Measurements from ENCODE around the gene RNF133. TPM values are rescaled to one million over a fixed set of nuclear protein-coding genes. Genes with fewer than 3 reads are reported as not detected.

Gene RNF133
- total RNA-seq, 1 experiment from 2014 or later: 0.26 TPM

DNA sequence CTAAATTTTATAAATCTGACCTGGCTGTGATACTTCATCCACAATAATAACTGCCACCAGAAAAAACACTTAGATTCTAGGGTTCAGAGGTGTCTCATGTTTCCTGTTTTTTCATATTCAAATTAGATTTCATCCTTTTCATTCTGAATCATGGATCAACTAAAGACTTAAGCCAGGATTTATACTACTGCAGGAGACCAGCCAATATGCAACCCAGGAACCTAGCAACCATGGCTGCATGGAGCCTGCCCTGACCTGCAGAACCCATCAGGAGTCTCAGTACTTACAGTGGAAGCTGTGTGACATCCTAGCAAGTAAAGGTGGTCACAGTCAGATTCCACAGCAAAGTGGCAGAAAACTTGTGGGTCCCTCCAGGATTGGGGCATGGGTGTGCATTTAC is 44.3 kb upstream of the RNF133 start:
- H3K4me2 ChIP-seq (ENCODE audit: low read length): no peak overlapping the region
- intact Hi-C loops (cut with micrococcal nuclease): no loop called here
- H3K36me3 ChIP-seq (ENCODE audit: low read depth, low read length): no peaks in the 10 kb centered on the region
- no peaks in the 10 kb centered on the region for H3K4me1 ChIP-seq (ENCODE audit: insufficient read depth, low read length)
- ATAC-seq: no peak
- DNase-seq: no peak
- BruUV-seq (replicated peaks): no TSS peak
- H2AFZ ChIP-seq (ENCODE audit: low read length): no peak overlapping the region
- no peaks in the 10 kb centered on the region for H3K79me2 ChIP-seq (ENCODE audit: low read length)
- no peak overlapping the region for H3K27ac ChIP-seq (ENCODE audit: low read length)
- H3K9ac ChIP-seq (ENCODE audit: low read length): no peak overlapping the region
- CTCF ChIA-PET: no interaction called here
- no peak overlapping the region for H3K4me3 ChIP-seq (ENCODE audit: low read length)
- POLR2A ChIA-PET (ENCODE audit: unreplicated experiment): no interaction called here
- no peaks in the 10 kb centered on the region for H4K20me1 ChIP-seq (ENCODE audit: low read length)
- no peaks in the 10 kb centered on the region for H3K9me3 ChIP-seq (ENCODE audit: low read length)
- no peaks in the 10 kb centered on the region for H3K9me2 ChIP-seq (replicated peaks; ENCODE audit: low read length)
- H3K27me3 ChIP-seq (ENCODE audit: low read length): no peaks in the 10 kb centered on the region
- no peak for TF ChIP-seq EZH2phosphoT487 (IDR thresholded peaks at IDR 0.05; ENCODE audit: borderline replicate concordance, low read length)
- TF ChIP-seq, protein P1, sequence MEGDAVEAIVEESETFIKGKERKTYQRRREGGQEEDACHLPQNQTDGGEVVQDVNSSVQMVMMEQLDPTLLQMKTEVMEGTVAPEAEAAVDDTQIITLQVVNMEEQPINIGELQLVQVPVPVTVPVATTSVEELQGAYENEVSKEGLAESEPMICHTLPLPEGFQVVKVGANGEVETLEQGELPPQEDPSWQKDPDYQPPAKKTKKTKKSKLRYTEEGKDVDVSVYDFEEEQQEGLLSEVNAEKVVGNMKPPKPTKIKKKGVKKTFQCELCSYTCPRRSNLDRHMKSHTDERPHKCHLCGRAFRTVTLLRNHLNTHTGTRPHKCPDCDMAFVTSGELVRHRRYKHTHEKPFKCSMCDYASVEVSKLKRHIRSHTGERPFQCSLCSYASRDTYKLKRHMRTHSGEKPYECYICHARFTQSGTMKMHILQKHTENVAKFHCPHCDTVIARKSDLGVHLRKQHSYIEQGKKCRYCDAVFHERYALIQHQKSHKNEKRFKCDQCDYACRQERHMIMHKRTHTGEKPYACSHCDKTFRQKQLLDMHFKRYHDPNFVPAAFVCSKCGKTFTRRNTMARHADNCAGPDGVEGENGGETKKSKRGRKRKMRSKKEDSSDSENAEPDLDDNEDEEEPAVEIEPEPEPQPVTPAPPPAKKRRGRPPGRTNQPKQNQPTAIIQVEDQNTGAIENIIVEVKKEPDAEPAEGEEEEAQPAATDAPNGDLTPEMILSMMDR (conservative IDR thresholded peaks at IDR 0.05; ENCODE audit: low read depth, low read length): no peak
- TF ChIP-seq EZH2 (IDR thresholded peaks at IDR 0.05; ENCODE audit: low read length, unreplicated experiment): no peak
- no peaks in the 10 kb centered on the region for H3F3A ChIP-seq (ENCODE audit: low read length, unreplicated experiment)

DNA sequence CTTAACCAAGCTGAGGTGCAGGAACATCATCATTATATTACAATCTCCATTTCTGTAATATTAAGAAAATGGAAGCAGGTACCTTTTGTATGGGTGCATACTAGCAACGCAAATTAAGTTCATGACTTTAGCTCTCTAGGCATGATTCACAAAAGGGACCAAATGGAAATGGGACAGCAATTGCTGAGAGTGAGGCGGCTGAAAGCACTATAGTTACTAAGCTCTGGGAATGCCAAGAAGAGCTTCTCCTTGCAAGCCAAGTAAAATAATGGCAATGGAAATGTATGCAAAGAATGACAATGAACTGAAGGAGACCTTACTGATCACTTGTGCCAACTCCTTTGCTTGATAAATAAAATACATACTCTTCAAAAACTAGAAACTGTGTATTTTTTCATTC is 40.0 kb upstream of the RNF133 start:
- DNase-seq (no peak), ATAC-seq (no peak)
- CTCF ChIA-PET: no interaction called here
- Histone ChIP-seq H3K27me3 (ENCODE audit: low read length) (no peaks in the 10 kb centered on the region), H3K4me2 (ENCODE audit: low read length) (no peak overlapping the region), H3F3A (ENCODE audit: low read length, unreplicated experiment) (no peaks in the 10 kb centered on the region), H2AFZ (ENCODE audit: low read length) (no peak overlapping the region), H3K4me1 (ENCODE audit: insufficient read depth, low read length) (no peaks in the 10 kb centered on the region), H3K79me2 (ENCODE audit: low read length) (no peaks in the 10 kb centered on the region), H4K20me1 (ENCODE audit: low read length) (no peaks in the 10 kb centered on the region), H3K9me2 (replicated peaks; ENCODE audit: low read length) (no peaks in the 10 kb centered on the region), H3K9ac (ENCODE audit: low read length) (no peak overlapping the region), H3K27ac (ENCODE audit: low read length) (no peak overlapping the region), H3K4me3 (ENCODE audit: low read length) (no peak overlapping the region), H3K9me3 (ENCODE audit: low read length) (no peaks in the 10 kb centered on the region), H3K36me3 (ENCODE audit: low read depth, low read length) (no peaks in the 10 kb centered on the region)
- POLR2A ChIA-PET (ENCODE audit: unreplicated experiment): no interaction called here
- intact Hi-C loops (cut with micrococcal nuclease): no loop called here
- TF ChIP-seq, protein P1 (conservative IDR thresholded peaks at IDR 0.05; ENCODE audit: low read depth, low read length): no peak
- TF ChIP-seq EZH2 (IDR thresholded peaks at IDR 0.05; ENCODE audit: low read length, unreplicated experiment): no peak
- TF ChIP-seq EZH2phosphoT487 (IDR thresholded peaks at IDR 0.05; ENCODE audit: borderline replicate concordance, low read length): no peak
- BruUV-seq (replicated peaks): no TSS peak

DNA sequence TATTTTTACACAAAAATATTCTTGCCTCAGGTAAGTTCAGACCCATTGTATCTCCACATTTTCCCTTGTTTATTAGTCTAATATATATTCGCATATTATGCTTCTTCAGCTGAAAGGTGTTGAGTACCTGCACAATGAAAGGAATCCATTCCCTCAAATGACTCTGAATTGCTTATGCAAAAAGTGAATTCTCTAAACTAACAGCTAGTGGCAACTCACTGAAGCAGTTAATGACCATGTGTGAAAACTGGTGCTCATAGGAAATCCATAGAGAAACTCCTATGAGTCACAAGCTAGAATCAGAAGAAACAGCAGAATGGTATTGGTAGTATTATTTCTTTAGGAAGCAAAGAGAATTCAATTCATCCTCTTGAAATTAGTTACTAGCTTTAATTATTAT is 37.3 kb upstream of the RNF133 start:
- Histone ChIP-seq H3K9me2 (replicated peaks; ENCODE audit: low read length) (no peaks in the 10 kb centered on the region), H3K4me3 (ENCODE audit: low read length) (no peak overlapping the region), H3K27ac (ENCODE audit: low read length) (no peak overlapping the region), H3K27me3 (ENCODE audit: low read length) (no peaks in the 10 kb centered on the region), H3K79me2 (ENCODE audit: low read length) (no peaks in the 10 kb centered on the region), H3K4me2 (ENCODE audit: low read length) (no peak overlapping the region), H3K9me3 (ENCODE audit: low read length) (no peaks in the 10 kb centered on the region), H2AFZ (ENCODE audit: low read length) (no peak overlapping the region), H3F3A (ENCODE audit: low read length, unreplicated experiment) (no peaks in the 10 kb centered on the region), H3K4me1 (ENCODE audit: insufficient read depth, low read length) (no peaks in the 10 kb centered on the region), H4K20me1 (ENCODE audit: low read length) (no peaks in the 10 kb centered on the region), H3K36me3 (ENCODE audit: low read depth, low read length) (no peaks in the 10 kb centered on the region), H3K9ac (ENCODE audit: low read length) (no peak overlapping the region)
- POLR2A ChIA-PET (ENCODE audit: unreplicated experiment): no interaction called here
- intact Hi-C loops (cut with micrococcal nuclease): no loop called here
- CTCF ChIA-PET: no interaction called here
- BruUV-seq (replicated peaks): no TSS peak
- DNase-seq: no peak
- TF ChIP-seq, protein P1 (conservative IDR thresholded peaks at IDR 0.05; ENCODE audit: low read depth, low read length): no peak
- TF ChIP-seq EZH2 (IDR thresholded peaks at IDR 0.05; ENCODE audit: low read length, unreplicated experiment): no peak
- TF ChIP-seq EZH2phosphoT487 (IDR thresholded peaks at IDR 0.05; ENCODE audit: borderline replicate concordance, low read length): no peak
- no peak for ATAC-seq

Data from PC-3 (cell line).